Pons (tissue), 1 donor: ENCODE data around the gene SETD4.
"Not testable (repeated sequence)": the region's sequence is repeated elsewhere in the genome, so short reads cannot be mapped to it uniquely, and the experiment has no call there.

Experiments used
- DNase-seq: peaks from one replicate; pipeline ENCODE4 v3.0.0-alpha.2; 2016; ENCODE audit warnings: low spot score

SETD4 gene

GRCh38 chr21:36077758-36078157 is 17.4 kb upstream of the SETD4 start:
- DNase-seq: no peak

- DNase-seq: no peak
Observed at GRCh38 chr21:36076878-36077655, 16.7 kb upstream of the SETD4 start.

- DNase-seq: no peak
Observed at GRCh38 chr21:36075953-36076352, 15.6 kb upstream of the SETD4 start.

- peak; percentile 98 for DNase-seq
Observed at GRCh38 chr21:36075171-36075570, 14.8 kb upstream of the SETD4 start.

GRCh38 chr21:36073911-36074310 is 13.6 kb upstream of the SETD4 start:
- not testable (repeated sequence) for DNase-seq

- DNase-seq: peak; percentile 75
Observed at GRCh38 chr21:36073181-36073580, 12.9 kb upstream of the SETD4 start.

- DNase-seq: no peak
Observed at GRCh38 chr21:36072453-36073162, 12.3 kb upstream of the SETD4 start.

GRCh38 chr21:36070999-36071398 is 10.7 kb upstream of the SETD4 start:
- DNase-seq: no peak

- DNase-seq: peak; percentile 95
Observed at GRCh38 chr21:36069713-36070583, 9.6 kb upstream of the SETD4 start, which contains the start of gene CBR1. TSS of gene CBR1 (plus strand) at chr21:36070024. CDS start at chr21:36070116, 92 bp downstream.

GRCh38 chr21:36068748-36069398 is 8.5 kb upstream of the SETD4 start:
- no peak for DNase-seq

- DNase-seq: no peak
Observed at GRCh38 chr21:36065497-36066036, 5.2 kb upstream of the SETD4 start.

GRCh38 chr21:36064085-36064460 is 3.7 kb upstream of the SETD4 start:
- DNase-seq: no peak

GRCh38 chr21:36063375-36064084 is 3.2 kb upstream of the SETD4 start:
- no peak for DNase-seq

- no peak for DNase-seq
Observed at GRCh38 chr21:36061445-36061844, 1.1 kb upstream of the SETD4 start.

GRCh38 chr21:36059823-36060158 is 535 bp downstream of the SETD4 start:
- DNase-seq: no peak

- no peak for DNase-seq
Observed at GRCh38 chr21:36055551-36055950, 4.8 kb downstream of the SETD4 start.

GRCh38 chr21:36053715-36054062 is 6.6 kb downstream of the SETD4 start:
- no peak for DNase-seq

GRCh38 chr21:36052860-36053714 is 7.2 kb downstream of the SETD4 start:
- DNase-seq: no peak

- DNase-seq: no peak
Observed at GRCh38 chr21:36048357-36048756, 12.0 kb downstream of the SETD4 start.

GRCh38 chr21:36047139-36047538 is 13.2 kb downstream of the SETD4 start:
- DNase-seq: peak; percentile 61
